ENCODE results near the gene TRAPPC10. TPM values are rescaled to one million over a fixed set of nuclear protein-coding genes. Genes with fewer than 3 reads are reported as not detected.
"Not testable (repeated sequence)": the region's sequence is repeated elsewhere in the genome, so short reads cannot be mapped to it uniquely, and the experiment has no call there.

The TRAPPC10 gene
- total RNA-seq, 1 donor from 2014 or later = 26.4 TPM

- no peak for DNase-seq (ENCODE audit: low read depth in 2 of 2)
Measured at GRCh38 chr21:44089001-44089911, 77.1 kb downstream of the TRAPPC10 start.

GRCh38 chr21:44090325-44090724 is 78.2 kb downstream of the TRAPPC10 start:
- DNase-seq (ENCODE audit: low read depth in 2 of 2) = no peak

- DNase-seq (ENCODE audit: low read depth in 2 of 2) = no peak
Measured at GRCh38 chr21:44092211-44092610, 80.1 kb downstream of the TRAPPC10 start.

DNA sequence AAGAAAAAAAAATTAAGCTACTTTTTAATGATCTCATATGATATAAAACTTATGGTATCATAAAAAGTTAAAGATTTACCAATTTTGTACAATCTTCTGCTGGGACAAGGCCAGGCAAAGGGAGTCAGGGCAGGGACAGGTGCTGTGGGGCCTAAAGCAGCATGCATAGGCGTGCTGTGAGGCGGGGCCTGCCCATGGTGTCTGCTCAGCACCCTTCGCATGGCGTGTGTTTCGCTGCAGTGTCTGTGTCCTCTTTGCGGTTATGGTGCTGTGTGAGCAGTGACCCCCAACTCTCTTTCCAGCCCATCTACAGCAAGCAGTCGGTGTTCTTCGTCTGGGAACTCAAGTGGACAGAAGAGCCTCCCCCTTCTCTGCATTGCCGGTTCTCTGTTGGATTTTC is 81.7 kb downstream of the TRAPPC10 start:
- DNase-seq (ENCODE audit: low read depth in 2 of 2) = no peak

- no peak for DNase-seq (ENCODE audit: low read depth in 2 of 2)
Measured at GRCh38 chr21:44094832-44095231, 82.7 kb downstream of the TRAPPC10 start.

DNA sequence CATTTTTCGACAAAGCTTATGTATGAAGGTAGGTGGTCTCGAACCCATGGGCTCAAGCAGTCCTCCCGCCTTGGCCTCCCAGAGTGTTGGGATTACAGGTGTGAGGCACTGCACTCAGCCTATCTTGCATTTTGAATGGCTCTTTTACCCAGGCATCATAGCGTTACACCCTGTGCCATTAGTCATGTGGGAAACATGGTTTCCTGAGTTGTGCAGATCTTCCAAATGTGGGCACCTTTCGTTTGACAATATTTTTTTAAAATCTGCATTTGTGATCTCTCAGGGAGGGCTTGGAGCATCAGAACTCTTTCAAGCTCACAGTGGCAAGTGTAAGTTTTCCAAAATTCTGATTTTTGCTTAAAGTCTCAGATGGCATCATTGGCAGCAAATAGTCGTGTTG is 86.4 kb downstream of the TRAPPC10 start:
- DNase-seq (ENCODE audit: low read depth in 2 of 2) = not testable (repeated sequence)

GRCh38 chr21:44098964-44099363 is 86.9 kb downstream of the TRAPPC10 start:
- not testable (repeated sequence) for DNase-seq (ENCODE audit: low read depth in 2 of 2)

- peak in 1 of 2 donors; percentile 52 for DNase-seq (ENCODE audit: low read depth in 2 of 2)
Measured at GRCh38 chr21:44107026-44107501, 95.0 kb downstream of the TRAPPC10 start, which contains the start of gene PWP2. Gene PWP2 (plus strand): TSS chr21:44107399. CDS start chr21:44107417, 18 bp downstream.

DNA sequence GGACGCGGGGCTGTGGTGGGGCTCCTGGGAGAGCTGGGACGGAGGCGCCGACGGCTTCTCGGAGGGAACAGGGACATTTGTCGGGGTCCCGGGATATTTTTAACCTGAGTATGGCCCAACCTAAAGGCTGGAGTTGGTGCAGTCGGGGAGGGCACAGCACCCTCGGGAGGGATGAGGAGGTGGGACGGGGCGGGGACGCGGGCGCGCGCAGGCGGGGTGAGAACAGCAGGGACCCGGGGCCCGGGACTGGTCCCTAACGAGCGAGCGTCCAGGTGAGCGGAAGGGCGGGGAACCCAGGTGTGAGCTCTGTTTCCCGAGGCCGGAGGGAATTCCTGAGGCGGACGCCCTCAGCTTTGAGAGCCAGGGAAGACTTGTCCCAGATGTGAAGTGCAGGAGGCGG is 95.5 kb downstream of the TRAPPC10 start:
- not testable (repeated sequence) for DNase-seq (ENCODE audit: low read depth in 2 of 2)

DNA sequence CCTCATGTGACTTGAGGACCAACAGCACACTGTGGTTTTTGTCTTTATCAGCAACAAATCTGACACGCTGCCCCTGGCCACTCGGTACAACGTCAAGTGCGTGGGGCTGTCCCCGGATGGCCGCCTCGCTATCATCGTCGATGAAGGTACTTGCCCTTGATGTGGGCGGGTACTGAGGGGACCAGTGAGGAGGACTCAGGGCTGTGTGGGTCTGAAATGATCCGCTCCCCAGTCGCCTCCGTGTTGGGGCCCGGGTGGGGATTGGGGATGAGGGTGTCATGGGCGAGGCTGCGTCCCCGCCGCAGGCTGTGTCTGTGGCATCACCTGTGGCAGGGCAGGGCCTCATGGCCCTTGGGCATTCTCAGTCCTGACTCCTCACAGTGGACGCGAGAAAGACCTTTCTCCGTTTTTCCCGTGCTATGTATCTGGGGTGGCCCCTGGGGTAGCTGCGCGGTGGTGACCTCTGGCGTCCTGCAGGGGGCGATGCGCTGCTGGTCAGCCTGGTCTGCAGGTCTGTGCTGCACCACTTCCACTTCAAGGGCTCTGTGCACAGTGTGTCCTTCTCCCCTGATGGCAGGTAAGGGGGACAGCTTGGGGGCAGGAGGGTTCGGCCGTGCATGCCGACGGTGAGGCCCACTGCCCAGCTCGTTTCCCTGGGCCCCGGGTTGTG is 101.7 kb downstream of the TRAPPC10 start:
- DNase-seq (ENCODE audit: low read depth in 2 of 2) = not testable (repeated sequence)

DNA sequence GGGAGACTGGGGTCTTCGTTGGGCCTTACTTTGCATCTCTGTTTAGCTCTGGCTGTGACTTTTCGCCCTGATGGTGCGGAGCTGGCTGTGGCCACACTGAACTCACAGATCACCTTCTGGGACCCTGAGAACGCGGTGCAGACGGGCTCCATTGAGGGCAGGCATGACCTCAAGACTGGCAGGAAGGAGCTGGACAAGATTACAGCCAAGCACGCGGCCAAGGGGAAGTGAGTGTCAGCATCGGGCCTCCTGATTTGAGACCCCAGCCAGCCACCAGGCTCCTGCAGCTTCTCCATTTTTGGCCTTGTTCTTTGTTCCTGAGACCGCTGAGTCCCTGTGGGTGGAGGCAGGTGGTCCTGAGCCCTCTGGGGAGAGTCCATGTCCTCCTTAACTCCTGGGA is 110.0 kb downstream of the TRAPPC10 start:
- not testable (repeated sequence) for DNase-seq (ENCODE audit: low read depth in 2 of 2)

- not testable (repeated sequence) for DNase-seq (ENCODE audit: low read depth in 2 of 2)
Measured at GRCh38 chr21:44127827-44128226, 115.7 kb downstream of the TRAPPC10 start.

- not testable (repeated sequence) for DNase-seq (ENCODE audit: low read depth in 2 of 2)
Measured at GRCh38 chr21:44133715-44134057, 121.6 kb downstream of the TRAPPC10 start.

DNA sequence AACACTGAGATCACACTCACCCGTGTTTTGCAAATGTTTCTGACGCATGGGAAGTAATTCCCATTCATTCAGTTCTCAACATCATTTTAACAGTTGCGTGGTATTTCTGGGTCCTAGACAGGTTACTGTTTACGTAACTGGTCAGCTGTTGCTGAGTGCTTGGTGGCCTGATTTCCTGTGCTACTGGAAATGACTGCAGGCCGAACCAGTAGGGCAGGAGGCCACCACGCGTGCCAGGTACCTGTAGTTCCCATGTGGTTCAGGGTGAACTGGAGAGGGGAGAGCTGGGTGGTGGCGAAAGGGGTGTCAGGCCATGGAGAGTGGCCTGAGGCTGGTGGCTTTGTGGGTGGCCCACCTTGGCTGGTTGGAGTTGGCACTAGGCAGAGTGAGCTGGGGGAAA is 122.6 kb downstream of the TRAPPC10 start:
- not testable (repeated sequence) for DNase-seq (ENCODE audit: low read depth in 2 of 2)

- DNase-seq (ENCODE audit: low read depth in 2 of 2) = not testable (repeated sequence)
Measured at GRCh38 chr21:44138039-44138438, 125.9 kb downstream of the TRAPPC10 start.

GRCh38 chr21:44139787-44140551 is 127.9 kb downstream of the TRAPPC10 start:
- peak in 1 of 2 donors; percentile 47 for DNase-seq (ENCODE audit: low read depth in 2 of 2)

DNA sequence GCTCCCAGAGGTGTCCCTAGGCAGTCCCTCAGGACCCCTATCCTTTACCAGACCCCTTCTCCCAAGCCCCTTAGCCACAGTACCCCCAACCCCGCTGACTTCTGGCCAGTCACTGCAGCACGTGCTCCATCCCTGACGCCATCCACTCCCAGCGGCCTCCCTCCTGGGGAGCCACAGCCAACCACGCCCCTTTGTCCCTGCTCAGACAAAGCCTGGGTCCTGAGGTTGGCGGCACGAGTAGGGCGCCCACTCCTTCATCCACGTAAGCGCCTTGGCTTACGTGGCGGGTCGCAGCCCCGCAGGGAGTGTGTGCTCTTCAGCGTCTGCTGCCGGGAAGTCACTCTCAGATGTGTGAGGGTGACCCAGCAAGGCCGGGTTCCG is 128.4 kb downstream of the TRAPPC10 start:
- DNase-seq (ENCODE audit: low read depth in 2 of 2) = not testable (repeated sequence)

DNA sequence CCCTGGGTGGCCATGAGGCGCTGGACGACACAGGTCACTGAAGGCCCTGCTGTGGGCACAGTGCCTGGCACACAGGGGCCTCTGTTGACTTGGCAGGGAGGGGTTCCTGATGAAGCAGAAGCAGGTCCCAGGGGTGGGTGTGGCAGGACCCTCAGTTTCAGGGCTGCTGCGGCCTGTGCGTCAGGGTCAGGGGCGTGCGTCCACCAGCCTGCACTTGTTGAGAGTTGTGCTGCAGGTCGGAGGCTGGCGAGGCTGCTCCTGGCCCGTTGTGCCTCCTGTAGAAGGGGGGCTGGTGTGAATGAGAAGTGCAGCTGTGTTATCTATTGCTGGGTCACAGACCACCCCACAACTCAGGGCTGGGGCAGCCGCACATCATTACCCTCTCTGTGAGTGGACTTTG is 130.4 kb downstream of the TRAPPC10 start:
- DNase-seq (ENCODE audit: low read depth in 2 of 2) = not testable (repeated sequence)

- DNase-seq (ENCODE audit: low read depth in 2 of 2) = not testable (repeated sequence)
Measured at GRCh38 chr21:44143380-44143779, 131.3 kb downstream of the TRAPPC10 start.

- not testable (repeated sequence) for DNase-seq (ENCODE audit: low read depth in 2 of 2)
Measured at GRCh38 chr21:44143996-44144395, 131.9 kb downstream of the TRAPPC10 start.

GRCh38 chr21:44144784-44145602 is 132.9 kb downstream of the TRAPPC10 start:
- DNase-seq (ENCODE audit: low read depth in 2 of 2) = not testable (repeated sequence)

Data from lung microvascular endothelial cell (primary cell).